ENCODE data around the gene EXOC1.

GRCh38 chr4:55906989-55907388 is 53.5 kb downstream of the EXOC1 start:
- TF ChIP-seq CTCF (IDR thresholded peaks at IDR 0.05) (no peak), EZH2phosphoT487 (IDR thresholded peaks at IDR 0.05) (no peak)

Data from neural progenitor cell (in vitro differentiated cells).